Measurements from ENCODE around the gene SHLD1.

The SHLD1 gene

GRCh38 chr20:5848711-5849505, 98.7 kb downstream of the SHLD1 start:
- peak; percentile 66 for DNase-seq (ENCODE audit: low spot score)

- no peak for DNase-seq (ENCODE audit: low spot score)
These were observed 105.7 kb downstream of the SHLD1 start for GRCh38 chr20:5855939-5856338.

- DNase-seq (ENCODE audit: low spot score), result no peak
These were observed 109.4 kb downstream of the SHLD1 start for GRCh38 chr20:5859608-5860007.

GRCh38 chr20:5862703-5863039, 112.5 kb downstream of the SHLD1 start:
- no peak for DNase-seq (ENCODE audit: low spot score)

GRCh38 chr20:5863040-5863833, 113.0 kb downstream of the SHLD1 start:
- peak; percentile 97 for DNase-seq (ENCODE audit: low spot score)

GRCh38 chr20:5864428-5864827, 114.2 kb downstream of the SHLD1 start:
- DNase-seq (ENCODE audit: low spot score), result no peak

- no peak for DNase-seq (ENCODE audit: low spot score)
These were observed 114.8 kb downstream of the SHLD1 start for GRCh38 chr20:5864873-5865587.

GRCh38 chr20:5865604-5866003, 115.4 kb downstream of the SHLD1 start:
- no peak for DNase-seq (ENCODE audit: low spot score)

- no peak for DNase-seq (ENCODE audit: low spot score)
These were observed 120.4 kb downstream of the SHLD1 start for GRCh38 chr20:5870568-5870981.

- DNase-seq (ENCODE audit: low spot score), result no peak
These were observed 121.5 kb downstream of the SHLD1 start for GRCh38 chr20:5871459-5872410.

- no peak for DNase-seq (ENCODE audit: low spot score)
These were observed 126.9 kb downstream of the SHLD1 start for GRCh38 chr20:5877128-5877527.

GRCh38 chr20:5880326-5880725, 130.1 kb downstream of the SHLD1 start:
- no peak for DNase-seq (ENCODE audit: low spot score)

- DNase-seq (ENCODE audit: low spot score), result no peak
These were observed 131.5 kb downstream of the SHLD1 start for GRCh38 chr20:5881703-5882102.

GRCh38 chr20:5882166-5882565, 132.0 kb downstream of the SHLD1 start:
- DNase-seq (ENCODE audit: low spot score), result no peak

- DNase-seq (ENCODE audit: low spot score), result no peak
These were observed 134.5 kb downstream of the SHLD1 start for GRCh38 chr20:5884465-5885335.

- no peak for DNase-seq (ENCODE audit: low spot score)
These were observed 135.7 kb downstream of the SHLD1 start for GRCh38 chr20:5885866-5886265.

GRCh38 chr20:5886788-5887187, 136.6 kb downstream of the SHLD1 start:
- DNase-seq (ENCODE audit: low spot score), result no peak

- DNase-seq (ENCODE audit: low spot score), result no peak
These were observed 137.2 kb downstream of the SHLD1 start for GRCh38 chr20:5887386-5887785.

- no peak for DNase-seq (ENCODE audit: low spot score)
These were observed 137.8 kb downstream of the SHLD1 start for GRCh38 chr20:5888041-5888440.

- DNase-seq (ENCODE audit: low spot score), result no peak
These were observed 140.7 kb downstream of the SHLD1 start for GRCh38 chr20:5890773-5891441.
